ENCODE data around the gene KRT76.
A peak's percentile ranks its signal among the peaks of the same experiment; 100 is the strongest.
"Not testable (repeated sequence)": the region's sequence is repeated elsewhere in the genome, so short reads cannot be mapped to it uniquely, and the experiment has no call there.

KRT76 gene

DNA sequence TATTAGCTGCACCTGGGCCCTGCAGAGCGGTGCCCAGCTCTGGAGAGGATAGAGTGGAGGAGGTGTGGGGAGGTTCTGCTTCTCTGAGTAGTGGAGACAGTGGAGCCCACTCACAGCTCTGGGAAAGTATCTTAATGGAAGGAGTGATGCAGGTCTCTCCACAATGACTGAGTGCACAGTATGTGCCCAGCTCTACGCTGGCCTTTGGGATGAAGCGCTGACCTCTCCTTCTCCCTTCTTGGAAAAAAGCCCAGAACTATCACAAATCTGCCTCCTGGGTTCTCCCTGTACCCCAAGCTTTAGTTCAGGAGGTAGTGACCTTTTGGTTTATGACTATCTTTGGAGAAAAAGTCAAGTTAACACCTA, 19.3 kb upstream of the KRT76 start:
- DNase-seq, result no peak

DNA sequence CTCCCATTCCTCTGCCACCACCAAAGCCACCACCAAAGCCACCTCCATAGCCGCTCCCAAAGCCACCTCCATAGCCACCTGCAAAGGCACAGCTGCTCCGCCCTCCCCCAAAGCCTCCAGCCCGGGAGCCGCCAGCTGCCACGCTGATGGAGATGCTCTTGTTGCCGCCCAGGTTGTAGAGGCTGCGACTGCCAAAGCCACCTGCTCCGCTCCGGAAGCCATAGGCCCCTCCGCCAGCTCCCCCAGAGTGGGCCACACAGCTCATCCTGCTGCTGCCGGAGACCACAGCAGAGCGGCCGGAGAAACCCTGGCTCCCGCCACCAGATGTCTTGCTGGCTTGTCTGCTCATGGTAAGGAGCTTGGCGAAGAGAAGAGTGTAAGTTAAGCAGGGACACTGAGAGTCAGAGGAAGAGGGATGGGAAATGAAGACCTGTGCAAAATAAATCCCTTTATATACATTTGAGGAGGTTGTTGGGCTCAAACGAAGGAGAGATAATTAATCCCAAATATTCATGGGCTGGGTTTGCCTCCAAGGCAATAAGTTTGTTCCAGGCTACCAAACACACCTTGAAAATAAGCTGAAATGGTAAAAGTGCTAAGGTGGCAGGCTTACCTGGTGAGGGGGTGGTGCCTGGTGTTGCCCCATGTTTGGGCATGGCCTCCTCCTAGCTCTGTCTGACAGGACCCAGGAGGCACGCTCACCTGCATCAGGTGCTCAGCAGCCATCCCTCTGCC, 18.7 kb upstream of the KRT76 start, which contains the start of gene KRT3:
TSS of gene KRT3 (minus strand) at position 424 of the 735 bp plus-strand sequence. CDS start at position 349, 75 bp downstream.
- no peak for DNase-seq

DNA sequence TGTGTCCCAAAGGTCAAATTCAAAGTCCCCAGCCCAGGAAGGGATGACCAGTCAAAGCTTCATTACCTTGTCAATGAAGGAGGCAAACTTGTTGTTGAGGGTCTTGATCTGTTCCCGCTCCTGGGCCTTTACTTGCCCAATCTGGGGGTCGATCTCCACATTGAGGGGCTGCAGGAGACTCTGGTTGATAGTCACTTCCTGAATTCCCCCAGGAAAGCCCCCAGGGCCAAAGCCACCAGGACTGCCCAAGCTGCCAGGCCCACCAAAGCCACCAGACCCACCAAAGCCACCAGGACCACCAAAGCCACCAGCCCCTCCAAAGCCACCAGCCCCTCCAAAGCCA, 18.2 kb upstream of the KRT76 start:
- DNase-seq, result not testable (repeated sequence)

DNA sequence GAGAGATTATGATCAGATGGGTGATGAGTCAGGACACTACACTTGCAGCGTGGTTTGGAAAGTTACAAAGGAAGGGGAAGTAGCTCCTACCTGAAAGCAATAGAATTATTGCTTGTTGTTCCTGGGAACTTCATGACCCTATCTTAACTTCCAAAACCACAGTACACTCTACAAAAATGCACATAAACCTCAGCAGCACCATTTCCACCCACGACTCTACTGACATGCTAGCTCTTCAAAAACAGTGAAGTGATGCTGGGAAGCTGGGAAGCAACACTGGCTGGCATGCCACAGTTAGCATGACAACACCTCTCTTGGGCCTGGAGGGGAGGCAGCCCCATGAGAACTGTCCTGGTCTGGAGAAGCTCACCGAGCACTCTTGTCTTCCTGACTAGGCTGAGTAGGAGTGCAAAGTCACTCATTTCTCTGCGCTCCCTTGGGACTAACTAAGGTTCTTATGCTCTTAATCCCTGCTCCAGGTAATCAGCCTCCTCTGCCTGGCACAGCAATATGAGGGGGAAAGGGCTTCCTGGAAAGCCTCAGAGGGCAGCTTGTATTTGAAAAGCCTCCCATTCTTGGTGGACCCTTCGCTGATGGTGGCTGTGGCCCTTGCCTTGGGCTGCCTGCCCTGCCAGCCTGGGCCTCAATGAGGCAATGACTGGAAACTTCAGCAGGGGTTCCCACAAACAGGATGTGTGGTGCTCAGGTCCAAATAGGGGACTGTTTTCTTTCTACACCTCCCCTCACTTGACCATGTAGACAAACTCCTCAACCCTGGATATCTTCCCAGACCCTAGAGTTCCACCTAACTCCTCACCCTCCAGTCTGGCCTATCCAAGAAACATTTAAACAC, 17.6 kb upstream of the KRT76 start:
- DNase-seq, result peak; percentile 27

DNA sequence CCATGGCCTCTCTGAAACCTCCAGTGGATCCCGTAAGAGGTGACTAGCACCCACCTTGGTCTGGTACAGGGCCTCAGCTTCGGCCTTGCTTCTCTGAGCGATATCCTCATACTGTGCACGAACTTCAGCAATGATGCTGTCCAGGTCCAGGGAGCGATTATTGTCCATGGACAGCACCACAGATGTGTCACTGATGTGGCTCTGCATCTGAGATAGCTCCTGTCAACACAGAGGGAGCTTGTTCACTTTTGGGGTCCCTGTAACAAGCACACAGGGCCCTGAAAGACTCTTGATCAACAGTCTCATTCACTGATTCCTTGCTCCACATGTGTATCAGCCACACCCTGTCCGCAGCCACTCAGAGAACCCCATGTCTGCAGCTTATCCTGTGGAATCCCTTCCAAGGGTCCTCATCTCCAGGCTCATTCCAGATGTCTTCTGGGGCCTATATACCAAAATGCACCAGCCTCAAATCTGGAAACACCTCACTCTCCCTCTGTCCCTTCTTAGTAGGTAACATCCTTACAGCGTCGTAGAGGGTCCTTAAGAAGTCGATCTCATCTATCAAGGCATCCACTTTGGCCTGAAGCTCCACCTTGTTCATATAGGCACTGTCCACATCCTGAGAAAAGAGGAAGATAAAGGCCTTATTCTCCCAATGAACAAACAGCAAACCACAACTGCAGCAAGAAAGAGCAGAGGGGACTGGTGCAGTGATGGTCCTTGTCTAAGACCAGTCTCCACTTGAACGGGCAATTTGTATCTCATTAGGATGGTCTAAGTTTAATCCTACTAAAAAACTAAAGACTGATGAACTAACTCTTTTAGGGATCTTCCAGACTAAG, 15.3 kb upstream of the KRT76 start:
- peak; percentile 32 for DNase-seq

DNA sequence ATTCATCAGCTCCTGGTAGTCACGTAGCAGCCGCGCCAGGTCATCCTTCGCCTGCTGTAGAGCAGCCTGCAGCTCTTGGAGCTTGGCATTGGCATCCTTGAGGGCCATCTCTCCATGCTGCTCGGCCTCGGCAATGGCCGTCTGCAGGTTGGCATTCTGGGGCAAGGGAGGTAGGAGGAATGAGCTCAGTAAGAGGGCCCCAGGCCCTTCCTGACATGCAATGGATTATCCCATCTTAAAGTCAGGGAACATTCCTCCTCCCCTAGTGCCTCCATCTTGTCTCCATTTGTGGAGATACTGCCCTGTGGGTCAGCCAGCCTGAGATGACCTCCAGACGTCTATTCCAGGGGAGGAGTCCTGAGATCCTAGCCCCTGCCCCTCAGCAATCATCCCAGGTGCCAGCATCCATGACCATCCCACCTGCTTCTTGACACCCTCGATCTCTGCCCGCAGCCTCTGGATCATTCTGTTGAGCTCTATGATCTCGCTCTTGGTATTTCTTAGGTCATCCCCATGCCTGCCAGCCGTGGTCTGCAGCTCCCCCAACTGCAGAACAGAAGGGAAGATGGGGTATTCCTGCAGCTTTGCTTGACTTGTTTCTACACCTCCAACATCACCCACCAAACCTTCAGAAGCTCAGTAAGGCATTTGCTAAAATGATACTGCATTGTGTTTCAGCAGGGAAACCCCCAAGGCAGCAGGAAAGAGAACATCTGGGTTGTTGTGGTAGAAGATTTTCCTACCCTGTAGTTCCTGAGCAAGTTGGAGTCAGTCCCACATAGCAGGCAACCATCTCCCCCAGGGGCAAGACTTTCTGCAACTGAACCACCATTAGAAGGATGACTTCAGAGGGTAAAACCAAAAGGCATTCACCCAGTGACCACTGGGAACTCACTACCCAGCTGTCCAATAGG, 14.4 kb upstream of the KRT76 start:
- DNase-seq, result no peak

DNA sequence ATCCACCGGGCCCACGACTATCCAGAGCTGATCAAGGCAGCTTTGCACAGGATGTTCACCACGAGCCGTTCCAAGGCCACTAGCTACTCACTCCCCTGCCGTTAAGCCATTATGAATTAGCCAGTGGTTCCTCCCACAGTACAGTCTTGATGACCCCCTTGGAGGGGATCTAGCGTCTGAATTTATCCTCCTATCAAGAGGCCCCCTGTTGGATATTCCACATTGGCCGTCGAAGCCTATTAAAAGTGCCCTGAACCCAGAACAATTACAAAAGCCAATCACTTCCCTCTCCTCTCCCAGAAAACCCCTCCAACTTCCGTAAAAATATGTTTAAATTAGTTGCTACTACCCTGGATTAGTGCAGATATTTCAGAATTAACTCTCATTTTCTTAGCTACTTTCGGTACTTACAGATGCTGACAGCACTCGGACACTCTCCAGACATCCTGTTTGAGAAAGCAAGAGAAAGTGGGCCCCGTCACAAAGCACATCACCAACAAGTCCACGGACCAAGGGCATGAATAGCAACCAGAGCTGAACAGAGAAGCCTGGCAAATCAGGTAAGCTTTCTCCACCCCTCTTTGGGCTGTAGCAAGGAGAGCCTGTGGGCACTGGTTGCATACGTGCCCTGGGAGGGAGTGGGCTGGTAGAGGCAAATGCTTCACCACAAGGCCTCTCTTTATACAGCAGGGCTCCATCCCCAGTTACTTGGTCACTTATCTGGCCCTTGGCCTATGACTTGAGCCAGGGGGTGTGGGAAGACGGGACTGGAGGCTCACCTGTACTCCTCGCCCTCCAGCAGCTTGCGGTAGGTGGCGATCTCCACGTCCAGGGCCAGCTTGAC, 13.5 kb upstream of the KRT76 start:
- no peak for DNase-seq

DNA sequence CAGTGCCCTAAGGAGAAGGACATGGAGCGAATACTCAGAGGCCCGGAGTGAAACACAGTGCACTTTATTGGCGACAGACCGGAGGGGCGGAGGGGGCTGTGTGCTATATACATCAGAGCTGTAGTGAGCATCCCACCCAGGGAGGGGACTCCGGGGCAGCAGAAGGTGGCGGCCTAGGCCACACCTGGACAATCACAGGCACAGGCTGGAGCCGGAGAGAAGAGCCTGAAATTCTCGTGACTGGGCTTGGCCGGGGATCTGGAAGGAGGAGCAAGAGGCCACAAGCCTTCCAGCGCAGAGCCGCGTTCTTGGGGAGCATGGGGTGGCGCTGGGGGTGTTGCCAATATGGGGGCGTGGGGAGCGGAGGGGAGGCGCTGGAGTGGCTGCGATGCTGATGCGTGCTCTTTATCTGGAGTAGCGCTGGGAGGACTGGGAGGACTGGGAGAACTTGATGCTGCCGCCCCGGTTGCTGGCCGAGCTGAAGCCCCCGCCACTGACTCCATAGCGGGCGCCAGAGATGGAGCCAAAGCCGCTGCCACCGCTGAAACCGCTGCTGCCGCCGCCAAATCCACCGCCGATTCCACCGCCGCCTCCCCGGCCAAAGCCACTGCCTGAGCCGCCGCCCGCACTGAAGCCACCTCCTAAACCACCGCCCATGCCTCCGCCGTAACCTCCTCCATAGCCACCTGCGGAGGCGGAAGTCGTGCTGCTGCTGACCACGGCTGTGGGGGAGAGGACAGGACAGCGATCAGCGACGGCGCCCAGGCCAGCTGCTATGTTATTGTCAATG, 12.7 kb upstream of the KRT76 start:
- peak; percentile 38 for DNase-seq

DNA sequence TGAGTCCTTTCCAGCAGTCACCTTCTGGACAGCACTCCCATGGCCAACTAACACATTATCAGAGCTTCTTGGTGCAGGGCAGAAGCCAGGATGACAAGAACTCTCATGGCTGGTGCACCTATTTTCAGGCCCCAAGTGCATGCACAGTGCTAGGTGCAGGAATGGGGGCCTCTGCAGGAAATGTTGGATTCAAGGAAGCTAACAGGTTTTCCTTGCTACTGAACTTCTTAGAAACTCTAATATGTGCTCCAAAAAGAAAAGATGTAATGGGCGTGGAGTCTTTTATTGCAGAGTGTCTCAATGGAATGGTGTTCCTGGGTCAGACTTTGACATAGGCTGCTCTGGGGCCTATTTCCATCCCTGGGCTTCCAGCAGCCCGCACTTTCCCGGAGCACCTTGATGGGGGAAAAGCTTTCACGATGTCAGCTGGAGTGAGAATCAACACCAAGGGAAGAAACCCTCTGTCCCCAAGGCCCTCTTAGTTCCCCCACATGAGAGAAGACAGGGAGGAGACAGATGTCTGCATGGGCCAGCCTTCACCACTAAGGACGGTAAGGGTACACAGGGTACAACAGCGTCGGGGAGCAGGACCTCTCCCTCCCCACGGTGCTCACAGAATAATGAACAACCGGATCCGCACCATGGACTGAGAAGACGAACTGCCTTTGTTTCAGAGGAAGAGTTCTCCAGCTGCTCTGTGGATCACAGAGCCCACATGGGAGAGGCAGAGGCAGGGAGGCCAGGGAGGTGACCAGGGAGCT, 11.9 kb upstream of the KRT76 start:
- no peak for DNase-seq

DNA sequence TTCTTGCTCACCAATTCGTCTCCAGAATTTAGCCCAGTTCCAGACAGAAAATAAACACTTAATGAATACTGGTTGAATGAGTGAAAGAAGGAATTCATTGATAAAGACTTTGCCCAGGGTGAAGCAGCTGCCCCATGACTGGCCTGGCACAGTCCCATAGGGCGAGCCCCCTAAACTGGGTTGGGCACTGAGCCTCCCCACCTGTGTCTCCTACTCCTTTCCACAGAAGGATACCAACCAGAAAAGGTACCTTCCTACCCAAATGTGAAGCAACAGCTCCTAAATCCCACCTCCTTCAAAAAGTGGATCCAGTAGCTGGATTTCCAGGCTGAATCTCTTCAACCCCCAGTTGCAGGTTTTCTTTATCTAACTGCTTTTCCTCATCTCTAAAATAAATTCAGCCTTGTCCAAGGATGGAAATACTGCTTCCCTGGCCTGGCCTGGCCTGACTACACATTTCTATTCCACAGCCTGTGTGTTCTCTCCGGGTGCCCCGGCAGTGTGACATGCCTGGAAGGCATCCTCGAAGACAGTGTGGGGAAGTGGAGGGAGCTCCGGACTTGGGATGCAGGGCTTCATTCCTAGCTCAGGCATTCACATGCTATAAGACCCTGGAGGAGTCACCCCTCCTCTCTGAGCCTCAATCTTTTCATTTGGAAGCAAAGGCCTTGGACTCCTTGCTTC, 11.2 kb upstream of the KRT76 start:
- no peak for DNase-seq

DNA sequence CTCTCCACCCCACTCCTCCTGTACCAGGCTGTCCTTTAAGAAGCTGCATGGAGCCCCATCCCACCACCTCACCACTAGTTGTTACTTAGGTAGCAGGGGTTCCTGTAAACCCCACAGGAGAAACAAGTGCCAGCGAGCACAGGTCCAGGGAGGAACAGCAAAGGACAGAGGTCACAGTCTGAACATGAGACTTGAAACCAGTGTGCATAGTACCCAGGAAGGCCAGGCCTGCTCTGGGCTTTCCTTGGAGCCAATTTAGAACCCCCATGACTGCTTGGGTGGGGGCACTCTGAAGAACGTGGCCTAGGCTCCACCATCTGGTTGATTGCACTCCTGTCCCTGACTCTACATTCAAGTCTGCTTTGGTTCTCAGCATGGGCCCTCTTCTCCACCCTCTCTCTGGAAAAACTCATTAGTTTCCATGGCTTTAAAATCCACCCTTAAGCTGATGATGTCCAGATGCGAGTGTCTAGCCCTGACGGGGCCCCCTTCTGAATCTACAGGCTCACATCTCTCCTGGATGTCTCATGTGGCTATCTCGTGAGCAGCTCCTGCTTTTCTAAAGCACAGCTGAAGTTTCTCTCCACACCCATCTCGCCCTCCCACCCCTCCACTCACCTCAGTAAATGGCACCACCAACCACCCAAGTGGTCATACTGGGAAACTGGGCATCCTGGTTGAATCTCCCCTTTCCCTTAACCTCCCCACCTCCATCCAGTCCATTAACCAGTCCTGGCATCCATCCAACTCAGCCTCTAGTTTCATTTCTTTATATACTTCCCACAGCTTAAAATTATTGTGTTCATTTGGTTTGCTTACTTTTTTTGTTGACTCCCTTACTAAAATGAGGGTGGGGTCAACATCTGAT, 10.4 kb upstream of the KRT76 start:
- DNase-seq, result no peak

DNA sequence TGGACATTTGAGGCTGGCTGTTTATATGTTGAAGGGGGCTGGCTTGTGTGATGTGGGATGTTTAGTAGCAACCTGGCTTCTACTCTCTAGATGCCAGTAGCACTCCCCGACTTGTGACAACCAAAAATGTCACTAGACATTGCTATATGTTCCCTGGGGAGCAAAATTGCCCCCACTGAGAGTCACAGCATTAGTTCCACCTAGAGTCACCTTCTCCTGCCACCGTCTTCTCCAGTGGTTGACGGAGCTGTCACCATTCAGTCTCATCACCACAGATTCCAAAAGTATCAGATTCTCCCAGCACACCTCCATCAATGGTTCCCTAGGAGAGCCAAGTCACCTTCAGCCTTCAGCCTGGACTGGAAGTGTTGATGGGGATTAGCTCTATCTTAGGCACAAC, 7.8 kb upstream of the KRT76 start:
- no peak for DNase-seq

DNA sequence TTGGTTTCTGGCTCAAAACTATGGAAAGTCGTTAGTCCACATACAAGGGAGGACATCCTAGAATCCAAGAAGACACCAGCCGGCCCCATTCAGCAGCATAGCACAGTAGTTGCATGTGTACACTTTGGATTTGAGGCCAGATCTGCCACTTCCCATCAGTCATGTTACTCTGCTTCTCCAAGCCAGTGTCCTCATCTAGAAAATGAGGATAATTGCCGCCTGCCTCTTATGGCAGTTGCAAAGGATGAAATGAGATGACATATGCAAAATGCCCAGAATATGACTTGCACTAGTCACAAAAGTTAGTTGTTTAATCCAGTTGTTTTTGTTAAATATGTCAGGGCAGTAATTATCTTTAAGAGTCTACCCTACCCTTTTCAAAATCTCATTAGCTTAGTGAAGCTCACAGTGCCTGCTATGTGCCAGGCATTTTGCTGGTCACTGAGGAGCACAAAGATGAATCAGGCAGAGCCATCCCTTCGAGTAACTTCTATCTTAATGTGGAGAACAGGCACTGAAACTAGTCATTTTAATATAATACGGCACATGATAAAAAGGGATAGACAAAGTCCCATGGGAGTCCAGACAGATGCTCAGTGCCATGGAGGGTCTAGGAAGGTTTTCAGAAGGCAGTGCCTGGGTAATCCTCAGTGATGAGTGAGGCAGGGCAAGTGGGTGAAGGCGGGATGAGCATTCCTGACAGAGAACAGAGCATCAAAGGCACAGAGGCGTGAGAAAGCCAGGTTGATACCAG, 6.6 kb upstream of the KRT76 start:
- no peak for DNase-seq

DNA sequence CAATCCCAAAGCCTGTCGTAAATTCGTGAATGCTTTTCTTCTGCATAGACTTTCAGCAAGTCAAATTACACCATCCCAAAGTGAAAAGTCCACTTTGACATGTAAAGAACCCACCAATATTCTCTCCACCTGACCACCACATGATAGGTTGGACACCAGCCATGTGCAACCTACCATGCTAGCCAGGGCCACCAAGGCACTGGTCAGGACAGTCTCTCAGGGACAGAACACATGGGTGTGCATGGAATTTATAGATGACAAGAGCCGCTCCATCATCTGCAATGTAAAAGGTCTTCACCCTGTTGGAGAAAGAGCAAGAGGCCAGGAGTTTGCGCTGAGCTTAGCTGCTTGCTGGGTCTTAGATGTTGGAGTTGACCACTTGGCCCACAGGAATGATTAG, 5.4 kb upstream of the KRT76 start:
- no peak for DNase-seq

DNA sequence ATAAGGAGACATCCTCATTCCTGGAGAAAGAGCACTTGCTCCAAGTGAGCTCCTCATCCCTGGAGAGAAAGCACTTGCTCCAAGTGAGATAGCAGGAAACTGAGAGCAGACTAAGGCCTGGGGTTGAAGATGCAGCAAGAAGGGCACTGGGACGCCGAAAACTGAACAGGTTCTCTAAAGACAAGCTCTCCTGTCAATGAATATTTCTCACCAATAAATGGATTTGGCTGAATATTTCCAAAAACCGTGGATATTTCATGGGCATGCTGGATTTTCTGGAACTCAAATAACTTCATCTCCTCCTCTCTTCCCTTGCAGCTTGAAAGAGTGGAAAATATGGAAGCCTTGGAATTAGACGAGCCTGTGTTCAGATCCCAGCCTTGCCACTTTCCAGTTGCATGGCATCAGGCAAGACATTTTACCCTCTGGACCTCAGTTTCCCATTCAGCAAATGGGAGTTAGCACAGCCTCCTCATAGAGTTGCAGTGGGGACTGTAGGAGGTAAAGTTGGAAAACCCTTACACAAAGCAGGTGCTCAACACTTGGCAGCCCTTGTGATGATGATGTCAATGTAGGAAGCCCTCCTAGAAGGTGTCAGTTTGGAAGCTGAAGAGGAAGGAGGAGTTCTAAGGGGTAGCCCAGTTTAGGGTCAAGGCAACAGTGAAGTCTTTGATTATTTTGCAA, 4.4 kb upstream of the KRT76 start:
- no peak for DNase-seq

DNA sequence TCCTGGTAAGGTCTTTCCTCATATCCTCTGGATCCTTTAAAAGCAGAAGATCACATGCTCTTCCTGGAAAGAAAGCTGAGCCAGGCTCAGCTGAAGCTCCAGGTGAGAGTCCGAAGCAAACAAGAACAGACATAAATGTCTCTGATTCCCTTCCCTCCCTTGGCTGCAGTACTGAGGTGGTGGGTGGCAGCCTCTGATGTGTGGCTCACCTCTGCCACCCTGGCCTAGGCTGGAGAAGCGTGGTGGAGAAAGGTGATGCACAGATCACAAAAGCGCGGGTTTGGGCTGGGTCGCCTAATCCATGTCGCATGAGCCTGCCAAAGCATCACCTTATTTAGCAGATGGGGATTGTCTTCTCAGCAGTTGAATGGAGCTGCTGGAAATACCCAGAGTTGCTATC, 2.8 kb upstream of the KRT76 start:
- no peak for DNase-seq

DNA sequence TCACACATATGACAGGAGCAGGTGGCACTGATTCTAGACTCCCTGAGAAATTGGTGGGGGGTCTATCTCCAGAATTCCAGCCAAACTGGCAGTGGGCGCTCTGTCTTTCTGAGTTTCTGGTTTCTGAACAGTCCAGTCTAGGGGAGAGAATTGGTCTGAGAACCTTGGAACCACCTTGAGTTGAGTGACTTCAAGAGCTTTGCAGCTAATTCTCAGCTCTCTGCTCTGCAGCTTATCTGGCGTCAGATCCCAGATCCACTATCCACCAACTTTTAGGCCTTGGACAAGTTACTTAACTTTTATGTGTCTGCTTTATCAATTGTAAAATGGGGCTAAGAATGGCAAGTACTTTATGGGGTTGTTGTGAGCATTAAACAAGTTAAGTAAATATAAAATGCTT, 1.7 kb upstream of the KRT76 start:
- no peak for DNase-seq

Measured in hematopoietic multipotent progenitor cell treated with erythropoietin and hydrocortisone succinate and interleukin-3 and kit ligand, for 4 days (in vitro differentiated cells).